ENCODE data around the gene PLAAT4.
"Not testable (repeated sequence)": the region's sequence is repeated elsewhere in the genome, so short reads cannot be mapped to it uniquely, and the experiment has no call there.

Gene PLAAT4

DNA sequence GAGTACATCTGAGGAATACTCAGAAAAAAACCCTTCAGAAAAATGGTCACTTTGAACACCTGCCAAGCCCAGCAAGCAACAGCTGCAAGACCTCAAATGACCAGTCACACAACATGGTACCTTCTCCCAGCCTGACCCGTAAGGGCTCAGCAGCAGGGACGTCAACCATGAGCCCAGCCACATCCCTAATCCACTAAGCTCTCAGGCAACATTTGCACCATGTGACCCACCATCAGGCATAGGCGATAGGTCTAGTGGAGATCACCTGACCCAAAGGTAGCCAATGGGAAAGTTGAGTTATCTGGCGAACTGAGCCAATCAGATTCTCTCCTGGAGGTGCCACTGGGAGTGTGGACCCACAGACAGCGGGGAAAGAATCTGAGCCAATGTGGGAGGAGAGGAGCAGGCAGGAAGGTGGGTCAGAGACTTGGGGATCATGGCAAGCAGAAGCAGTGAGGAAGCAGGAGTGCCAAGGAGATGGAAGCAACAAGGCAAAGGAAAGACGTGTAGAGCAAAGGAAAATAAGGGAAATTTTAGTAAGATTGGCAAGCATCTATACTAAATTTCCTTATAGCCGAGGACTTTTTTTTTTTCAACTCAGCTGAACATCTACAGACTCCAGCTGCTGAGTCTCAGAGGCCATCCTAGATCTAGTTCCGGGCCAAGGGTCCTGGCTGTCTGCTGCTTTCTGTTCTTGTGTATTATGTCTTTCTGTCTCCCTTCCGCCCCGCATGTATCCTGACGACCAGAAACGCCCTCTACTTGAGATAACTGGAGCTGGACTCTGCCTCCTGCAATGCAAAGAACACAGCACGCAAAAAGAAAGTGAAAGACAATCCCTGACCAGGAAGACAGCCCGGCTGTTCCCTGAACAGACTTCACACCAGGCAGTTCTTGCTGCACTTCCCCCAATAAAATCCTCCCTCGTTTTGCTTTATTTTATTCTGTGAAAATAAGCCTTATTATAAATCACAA, 37.6 kb downstream of the PLAAT4 start:
- DNase-seq = no peak

DNA sequence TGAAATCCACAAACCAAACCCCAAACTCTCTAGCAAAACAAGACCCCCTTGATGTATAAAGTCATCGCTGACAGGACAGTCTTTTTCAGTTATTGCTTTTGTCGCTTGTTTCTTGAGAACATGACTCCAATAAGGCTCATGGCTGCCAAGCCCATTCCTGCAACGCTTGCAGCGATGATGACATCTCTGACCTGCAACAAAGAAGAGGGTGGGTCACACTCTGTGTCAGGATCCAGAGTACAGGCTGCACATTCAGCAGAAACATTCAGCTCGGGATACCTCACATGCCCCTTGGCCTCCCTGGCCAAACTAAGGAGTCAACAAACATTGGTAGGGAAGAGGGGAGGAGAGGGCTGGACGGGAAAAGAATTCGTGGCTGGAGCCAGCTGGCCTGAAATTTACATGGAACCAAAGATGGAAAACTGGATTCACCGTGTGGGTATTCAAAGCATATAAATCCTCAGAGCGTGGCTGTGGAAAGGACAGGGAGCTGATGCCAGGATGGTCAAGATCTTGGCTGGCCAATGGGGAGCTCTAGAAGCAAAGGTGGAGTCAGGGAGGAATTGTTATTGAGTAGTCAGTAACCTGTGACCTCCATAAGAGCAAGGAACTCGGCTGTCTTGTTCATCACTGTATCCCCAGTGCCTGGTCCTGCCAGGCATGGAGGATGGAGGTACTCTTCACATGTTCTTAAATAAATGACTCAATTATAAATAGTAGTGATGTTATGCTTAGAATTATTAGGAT, 38.4 kb downstream of the PLAAT4 start:
- DNase-seq = no peak

DNA sequence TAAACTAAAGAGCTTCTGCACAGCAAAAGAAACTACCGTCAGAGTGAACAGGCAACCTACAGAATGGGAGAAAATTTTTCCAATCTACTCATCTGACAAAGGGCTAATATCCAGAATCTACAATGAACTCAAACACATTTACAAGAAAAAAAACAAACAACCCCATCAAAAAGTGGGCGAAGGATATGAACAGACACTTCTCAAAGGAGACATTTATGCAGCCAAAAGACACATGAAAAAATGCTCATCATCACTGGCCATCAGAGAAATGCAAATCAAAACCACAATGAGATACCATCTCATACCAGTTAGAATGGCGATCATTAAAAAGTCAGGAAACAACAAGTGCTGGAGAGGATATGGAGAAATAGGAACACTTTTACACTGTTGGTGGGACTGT, 42.3 kb downstream of the PLAAT4 start:
- DNase-seq = not testable (repeated sequence)

DNA sequence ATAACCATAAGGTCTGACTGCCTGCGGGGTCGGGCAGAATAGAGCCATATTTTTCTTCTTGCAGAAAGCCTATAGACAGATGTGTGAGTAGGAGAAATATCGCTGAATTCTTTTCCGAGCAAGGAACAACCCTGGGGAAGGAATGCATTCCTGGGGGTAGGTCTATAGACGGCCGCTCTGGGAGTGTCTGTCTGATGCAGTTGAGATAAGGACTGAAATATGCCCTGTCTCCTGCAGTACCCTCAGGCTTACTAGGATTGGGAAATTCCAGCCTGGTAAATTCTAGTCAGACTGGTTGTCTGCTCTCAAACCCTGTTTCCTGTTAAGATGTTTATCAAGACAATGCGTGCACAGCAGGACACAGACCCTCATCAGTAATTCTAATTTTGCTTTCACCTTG, 44.6 kb downstream of the PLAAT4 start:
- not testable (repeated sequence) for DNase-seq

DNA sequence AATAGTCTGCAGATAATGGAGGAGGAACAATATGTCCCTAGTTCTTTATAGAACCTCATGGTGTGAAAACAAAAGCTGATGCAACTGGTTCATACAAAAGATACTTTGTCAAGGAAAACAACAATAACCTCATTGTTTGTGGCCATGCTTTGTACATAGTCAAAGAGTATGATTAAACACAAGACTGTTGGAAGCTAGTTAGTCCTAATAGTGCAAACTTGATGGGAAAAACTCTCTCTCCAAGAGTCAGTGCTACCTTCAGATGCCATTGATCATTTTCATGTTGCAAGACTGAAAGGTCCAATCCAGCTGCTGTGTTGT, 46.7 kb downstream of the PLAAT4 start:
- DNase-seq = no peak

DNA sequence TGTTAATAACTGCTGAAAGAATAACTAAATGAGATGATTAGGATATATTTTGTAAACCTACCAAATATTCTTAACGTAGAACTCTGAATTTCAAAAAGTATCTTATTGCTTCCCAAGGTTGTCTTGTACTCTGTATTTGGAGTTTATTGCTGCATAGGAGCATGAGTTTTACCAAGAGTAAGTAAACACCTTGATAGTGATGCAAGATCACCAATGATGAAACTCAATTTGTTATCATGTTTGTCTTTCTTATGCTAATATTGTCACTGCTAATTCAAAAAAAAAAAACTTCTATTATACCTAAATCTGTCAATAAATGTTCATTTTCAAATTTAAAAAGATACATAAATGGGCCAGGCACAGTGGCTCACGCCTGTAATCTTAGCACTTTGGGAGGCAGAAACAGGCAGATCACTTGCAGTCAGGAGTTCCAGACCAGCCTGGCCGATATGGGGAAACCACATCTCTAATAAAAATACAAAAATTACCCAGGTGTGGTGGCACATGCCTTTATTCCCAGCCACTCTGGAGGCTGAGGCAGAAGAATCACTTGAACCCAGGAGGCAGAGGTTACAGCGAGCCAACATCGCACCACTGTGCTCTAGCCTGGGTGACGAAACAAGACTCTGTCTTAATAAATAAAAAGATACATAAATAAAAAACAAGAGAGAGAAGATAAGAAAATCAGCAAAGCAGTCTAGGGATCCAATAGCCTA, 50.0 kb downstream of the PLAAT4 start:
- no peak for DNase-seq

DNA sequence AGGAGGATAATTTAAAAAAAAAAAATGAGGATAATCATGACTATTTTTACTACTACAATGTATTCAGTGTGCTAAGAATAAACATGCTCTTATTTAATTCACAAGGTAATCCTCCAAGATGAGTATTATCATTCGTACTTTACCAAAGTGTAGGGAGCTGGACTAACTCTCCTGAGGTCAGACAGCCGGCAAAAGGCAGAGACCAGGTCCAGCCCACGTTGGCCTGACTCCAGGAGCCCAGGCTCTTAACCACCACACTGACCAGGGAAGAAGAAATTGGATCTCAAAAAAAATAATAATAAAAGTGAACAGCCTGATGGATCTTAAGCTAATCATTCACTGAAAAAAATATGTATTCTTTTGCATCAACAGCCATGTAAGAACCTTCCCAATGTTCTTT, 52.4 kb downstream of the PLAAT4 start:
- no peak for DNase-seq

DNA sequence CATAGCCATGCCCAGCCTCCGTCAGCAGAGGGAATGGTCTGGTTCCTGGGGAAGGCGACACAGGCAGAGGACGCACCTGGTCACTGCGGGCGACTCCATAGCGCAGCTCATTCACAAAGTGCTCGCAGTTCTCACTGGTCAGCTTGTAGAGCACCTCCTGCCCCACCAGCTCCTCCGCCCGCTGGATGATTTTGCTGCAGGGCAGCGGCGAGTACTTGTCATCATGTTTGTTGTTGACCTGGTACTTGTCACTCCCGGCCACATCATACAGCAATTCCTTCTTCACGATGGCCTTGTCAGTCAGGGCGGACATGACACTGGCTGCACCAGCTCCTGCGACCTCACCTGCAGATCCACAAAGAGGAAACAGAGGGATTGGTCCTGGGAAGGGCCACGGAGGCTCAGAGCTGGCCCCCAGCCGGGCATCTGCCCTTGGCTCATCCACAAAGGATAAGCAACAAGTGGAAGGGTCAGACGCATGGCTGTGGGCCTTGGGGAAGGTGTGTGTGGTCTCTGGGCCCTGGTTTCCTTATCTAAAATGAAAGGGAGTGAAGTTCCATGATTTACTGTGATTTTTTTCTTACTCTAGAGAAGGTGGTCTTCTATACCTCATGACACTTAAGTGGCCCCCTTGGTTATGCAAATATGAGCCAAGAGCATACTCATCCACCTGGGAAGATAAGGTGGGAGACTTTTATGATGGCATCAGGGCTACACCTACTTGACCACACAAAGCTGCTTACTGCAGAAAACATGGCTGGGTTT, 53.6 kb downstream of the PLAAT4 start:
- DNase-seq = no peak

DNA sequence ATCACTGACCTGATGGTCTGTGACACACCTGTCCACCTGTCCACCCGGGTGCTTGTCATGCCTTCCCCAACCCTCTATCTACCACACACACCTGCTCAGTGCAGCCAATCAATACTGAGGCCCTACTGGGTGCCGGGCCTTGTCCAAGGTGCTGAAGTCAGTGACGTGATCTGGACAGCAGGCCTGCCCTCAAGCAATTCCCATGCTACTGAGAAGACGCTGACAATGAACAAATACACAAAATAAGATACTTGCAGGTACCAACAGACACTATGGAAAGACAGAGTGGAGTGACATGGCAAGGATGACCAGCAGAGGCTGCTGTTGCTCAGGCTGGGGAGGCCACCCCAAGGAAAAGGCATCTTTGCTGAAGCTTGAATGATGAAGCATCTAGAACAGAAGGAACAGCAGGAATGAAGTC, 56.4 kb downstream of the PLAAT4 start:
- peak; percentile 32 for DNase-seq

DNA sequence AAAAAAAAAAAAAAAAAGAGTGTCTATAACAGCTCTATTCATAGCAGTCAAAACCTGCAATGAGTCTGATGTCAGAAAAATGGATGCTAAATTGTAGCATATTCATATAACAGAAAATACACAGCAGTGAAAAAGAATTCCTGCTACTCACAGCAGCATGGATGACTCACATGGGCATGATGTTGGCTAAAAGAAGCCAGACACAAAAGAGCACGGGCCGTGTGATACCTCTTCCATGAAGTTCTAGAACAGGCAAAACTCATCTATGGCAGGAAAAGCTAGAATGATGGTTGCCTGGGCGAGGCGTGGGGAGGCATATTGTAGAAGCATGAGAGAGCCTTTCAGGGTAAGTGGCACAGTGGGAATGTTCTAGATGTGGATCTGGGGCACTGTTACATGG, 58.7 kb downstream of the PLAAT4 start:
- no peak for DNase-seq
